HepG2 (cell line): Measurements from ENCODE around the gene MOGAT3. TPM values are rescaled to one million over a fixed set of nuclear protein-coding genes. Genes with fewer than 3 reads are reported as not detected.
A peak's percentile ranks its signal among the peaks of the same experiment; 100 is the strongest.

Experiments
- FOXJ3 ChIP-seq: sonication (generic); formaldehyde crosslinking; IDR thresholded peaks from 2 replicates; pipeline ENCODE4 v1.4.0; 2020; ENCODE audit warnings: missing genetic modification reagents, mild to moderate bottlenecking, borderline replicate concordance
- IRF2 ChIP-seq: IDR thresholded peaks from 2 replicates; pipeline ENCODE4 v1.6.1; 2018; ENCODE audit warnings: missing genetic modification reagents, missing compliant biosample characterization
- ZBTB1 ChIP-seq: sonication (generic); formaldehyde crosslinking; IDR thresholded peaks from 2 replicates; pipeline ENCODE4 v1.4.0; 2020; ENCODE audit warnings: missing genetic modification reagents, borderline replicate concordance
- ZNF337 ChIP-seq: sonication (generic); formaldehyde crosslinking; IDR thresholded peaks from 2 replicates; pipeline ENCODE4 v1.5.1; 2020; ENCODE audit warnings: missing genetic modification reagents, low read depth, mild to moderate bottlenecking, borderline replicate concordance
- ZNF678 ChIP-seq: sonication (generic); formaldehyde crosslinking; IDR thresholded peaks from 2 replicates; pipeline ENCODE4 v1.4.0; 2020; ENCODE audit warnings: mild to moderate bottlenecking, missing genetic modification reagents
- polyA plus RNA-seq, 8 experiments: library from polyadenylated mRNA; depleted of rRNA in 3 of 8; stranded (reverse) in 7 of 8; unstranded in 1 of 8; fragments of >200 nt; fragmentation: Illumina TruSeq in 4 of 8; extraction: Trizol in 4 of 8; gene quantifications; 2 replicates each; pipeline versions ENCODE4 v1.2.1 to v1.2.3, GENCODE V29; 2011 to 2016; ENCODE audit warnings: low read depth in 4 of 8, missing spikeins in 1 of 8, mixed read lengths in 1 of 8; ENCODE audit not compliant: insufficient read depth in 1 of 8
- total RNA-seq, 5 experiments: library from RNA; depleted of rRNA; stranded (reverse); fragments of >200 nt; fragmentation: Illumina TruSeq; extraction: Trizol; gene quantifications; 2 replicates each; pipeline ENCODE4 v1.2.3, GENCODE V29; 2016; ENCODE audit warnings: low read depth in 1 of 5
- TF ChIP-seq, protein P1 (sequence below): sonication (generic); formaldehyde crosslinking; IDR thresholded peaks from 2 replicates; pipeline ENCODE4 v1.8.0; 2022; ENCODE audit warnings: low read depth, missing genetic modification reagents
- TF ChIP-seq, protein P2 (sequence below): sonication (generic); formaldehyde crosslinking; IDR thresholded peaks from 2 replicates; pipeline ENCODE4 v1.4.0; 2020; ENCODE audit warnings: missing genetic modification reagents, low read depth, mild to moderate bottlenecking, borderline replicate concordance
- TF ChIP-seq, protein P3 (sequence below): sonication (generic); formaldehyde crosslinking; IDR thresholded peaks from 2 replicates; pipeline ENCODE4 v1.4.0; 2020; ENCODE audit warnings: mild to moderate bottlenecking, missing genetic modification reagents
- TF ChIP-seq, protein P4 (sequence below): sonication (generic); formaldehyde crosslinking; IDR thresholded peaks from 2 replicates; pipeline ENCODE4 v1.4.0; 2020; ENCODE audit warnings: mild to moderate bottlenecking, missing genetic modification reagents
- TF ChIP-seq, protein P5 (sequence below): sonication (generic); formaldehyde crosslinking; IDR thresholded peaks from 2 replicates; pipeline ENCODE4 v1.4.0; 2020; ENCODE audit warnings: missing genetic modification reagents
- TF ChIP-seq, protein P6 (sequence below): sonication (generic); formaldehyde crosslinking; IDR thresholded peaks from 2 replicates; pipeline ENCODE4 v1.5.0; 2020; ENCODE audit warnings: missing genetic modification reagents
- TF ChIP-seq, protein P7 (sequence below): sonication (generic); formaldehyde crosslinking; IDR thresholded peaks from 2 replicates; pipeline ENCODE4 v1.4.0; 2020; ENCODE audit warnings: missing genetic modification reagents, borderline replicate concordance

Gene MOGAT3
- total and polyA plus RNA-seq, 2 of the 13 experiments (the other 11 are each of a cell fraction or from before 2014, with no cell fraction given): 22.5 to 30.5 TPM

DNA sequence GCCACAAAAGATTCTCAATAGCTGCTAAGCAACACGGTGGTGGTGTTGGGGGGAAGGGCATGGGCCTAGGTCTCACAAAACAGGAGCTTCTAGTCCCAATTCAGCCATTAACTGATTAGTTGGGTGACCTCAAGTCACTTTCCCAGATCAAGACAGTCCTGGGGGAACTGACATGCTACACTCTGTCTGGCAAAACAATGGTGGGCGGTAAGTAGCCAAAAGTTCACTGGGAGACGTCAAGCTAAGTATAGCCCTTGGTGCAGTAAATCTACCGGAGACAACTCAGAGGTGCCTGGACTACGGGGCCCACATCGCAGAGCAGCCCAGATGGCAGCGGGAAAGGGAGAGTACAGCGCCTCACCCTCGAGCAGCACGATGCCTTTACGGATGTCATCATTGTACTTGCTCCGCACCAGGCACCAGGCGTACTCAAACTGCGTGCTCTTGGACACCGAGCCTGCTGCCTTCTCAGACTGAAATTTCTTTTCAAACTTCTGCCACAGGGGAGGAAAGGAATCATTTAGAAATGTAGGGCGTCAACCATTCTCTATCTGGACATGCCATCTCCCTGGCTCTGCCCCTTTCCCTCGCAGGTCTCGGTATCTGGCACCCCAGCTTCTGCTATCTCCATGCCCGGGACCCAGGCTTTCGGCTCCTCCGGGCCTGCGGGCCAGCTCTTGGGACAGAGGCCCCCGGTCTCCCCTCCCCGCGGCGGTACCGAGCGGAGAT, 43.0 kb upstream of the MOGAT3 start (continued):
- TF ChIP-seq, protein P1, sequence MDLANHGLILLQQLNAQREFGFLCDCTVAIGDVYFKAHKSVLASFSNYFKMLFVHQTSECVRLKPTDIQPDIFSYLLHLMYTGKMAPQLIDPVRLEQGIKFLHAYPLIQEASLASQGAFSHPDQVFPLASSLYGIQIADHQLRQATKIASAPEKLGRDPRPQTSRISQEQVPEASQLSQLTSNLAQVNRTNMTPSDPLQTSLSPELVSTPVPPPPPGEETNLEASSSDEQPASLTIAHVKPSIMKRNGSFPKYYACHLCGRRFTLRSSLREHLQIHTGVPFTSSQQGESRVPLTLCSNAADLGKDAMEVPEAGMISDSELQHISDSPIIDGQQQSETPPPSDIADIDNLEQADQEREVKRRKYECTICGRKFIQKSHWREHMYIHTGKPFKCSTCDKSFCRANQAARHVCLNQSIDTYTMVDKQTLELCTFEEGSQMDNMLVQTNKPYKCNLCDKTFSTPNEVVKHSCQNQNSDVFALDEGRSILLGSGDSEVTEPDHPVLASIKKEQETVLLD (CRISPR knock-in tag): 0 out of 2 replicates have a peak, but pooled peaks have one; percentile 25
- TF ChIP-seq, protein P2, sequence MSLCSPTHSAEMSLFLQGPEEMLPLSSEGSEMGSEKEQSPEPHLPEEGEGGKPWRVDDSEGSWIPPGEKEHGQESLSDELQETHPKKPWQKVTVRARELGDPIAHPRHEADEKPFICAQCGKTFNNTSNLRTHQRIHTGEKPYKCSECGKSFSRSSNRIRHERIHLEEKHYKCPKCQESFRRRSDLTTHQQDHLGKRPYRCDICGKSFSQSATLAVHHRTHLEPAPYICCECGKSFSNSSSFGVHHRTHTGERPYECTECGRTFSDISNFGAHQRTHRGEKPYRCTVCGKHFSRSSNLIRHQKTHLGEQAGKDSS (CRISPR knock-in tag): peak; percentile 11; the same call in 1 of the 2 replicates
- TF ChIP-seq ZBTB1 (CRISPR knock-in tag) (no peak), FOXJ3 (CRISPR knock-in tag) (no peak), IRF2 (0 out of 2 replicates have a peak, but pooled peaks have one; percentile 1), ZNF678 (CRISPR knock-in tag) (no peak), ZNF337 (CRISPR knock-in tag) (no peak)
- TF ChIP-seq, protein P3, sequence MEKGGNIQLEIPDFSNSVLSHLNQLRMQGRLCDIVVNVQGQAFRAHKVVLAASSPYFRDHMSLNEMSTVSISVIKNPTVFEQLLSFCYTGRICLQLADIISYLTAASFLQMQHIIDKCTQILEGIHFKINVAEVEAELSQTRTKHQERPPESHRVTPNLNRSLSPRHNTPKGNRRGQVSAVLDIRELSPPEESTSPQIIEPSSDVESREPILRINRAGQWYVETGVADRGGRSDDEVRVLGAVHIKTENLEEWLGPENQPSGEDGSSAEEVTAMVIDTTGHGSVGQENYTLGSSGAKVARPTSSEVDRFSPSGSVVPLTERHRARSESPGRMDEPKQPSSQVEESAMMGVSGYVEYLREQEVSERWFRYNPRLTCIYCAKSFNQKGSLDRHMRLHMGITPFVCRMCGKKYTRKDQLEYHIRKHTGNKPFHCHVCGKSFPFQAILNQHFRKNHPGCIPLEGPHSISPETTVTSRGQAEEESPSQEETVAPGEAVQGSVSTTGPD (CRISPR knock-in tag): no peak
- TF ChIP-seq, protein P4, sequence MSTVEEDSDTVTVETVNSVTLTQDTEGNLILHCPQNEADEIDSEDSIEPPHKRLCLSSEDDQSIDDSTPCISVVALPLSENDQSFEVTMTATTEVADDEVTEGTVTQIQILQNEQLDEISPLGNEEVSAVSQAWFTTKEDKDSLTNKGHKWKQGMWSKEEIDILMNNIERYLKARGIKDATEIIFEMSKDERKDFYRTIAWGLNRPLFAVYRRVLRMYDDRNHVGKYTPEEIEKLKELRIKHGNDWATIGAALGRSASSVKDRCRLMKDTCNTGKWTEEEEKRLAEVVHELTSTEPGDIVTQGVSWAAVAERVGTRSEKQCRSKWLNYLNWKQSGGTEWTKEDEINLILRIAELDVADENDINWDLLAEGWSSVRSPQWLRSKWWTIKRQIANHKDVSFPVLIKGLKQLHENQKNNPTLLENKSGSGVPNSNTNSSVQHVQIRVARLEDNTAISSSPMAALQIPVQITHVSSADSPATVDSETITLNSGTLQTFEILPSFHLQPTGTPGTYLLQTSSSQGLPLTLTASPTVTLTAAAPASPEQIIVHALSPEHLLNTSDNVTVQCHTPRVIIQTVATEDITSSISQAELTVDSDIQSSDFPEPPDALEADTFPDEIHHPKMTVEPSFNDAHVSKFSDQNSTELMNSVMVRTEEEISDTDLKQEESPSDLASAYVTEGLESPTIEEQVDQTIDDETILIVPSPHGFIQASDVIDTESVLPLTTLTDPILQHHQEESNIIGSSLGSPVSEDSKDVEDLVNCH (CRISPR knock-in tag): no peak
- TF ChIP-seq, protein P5, sequence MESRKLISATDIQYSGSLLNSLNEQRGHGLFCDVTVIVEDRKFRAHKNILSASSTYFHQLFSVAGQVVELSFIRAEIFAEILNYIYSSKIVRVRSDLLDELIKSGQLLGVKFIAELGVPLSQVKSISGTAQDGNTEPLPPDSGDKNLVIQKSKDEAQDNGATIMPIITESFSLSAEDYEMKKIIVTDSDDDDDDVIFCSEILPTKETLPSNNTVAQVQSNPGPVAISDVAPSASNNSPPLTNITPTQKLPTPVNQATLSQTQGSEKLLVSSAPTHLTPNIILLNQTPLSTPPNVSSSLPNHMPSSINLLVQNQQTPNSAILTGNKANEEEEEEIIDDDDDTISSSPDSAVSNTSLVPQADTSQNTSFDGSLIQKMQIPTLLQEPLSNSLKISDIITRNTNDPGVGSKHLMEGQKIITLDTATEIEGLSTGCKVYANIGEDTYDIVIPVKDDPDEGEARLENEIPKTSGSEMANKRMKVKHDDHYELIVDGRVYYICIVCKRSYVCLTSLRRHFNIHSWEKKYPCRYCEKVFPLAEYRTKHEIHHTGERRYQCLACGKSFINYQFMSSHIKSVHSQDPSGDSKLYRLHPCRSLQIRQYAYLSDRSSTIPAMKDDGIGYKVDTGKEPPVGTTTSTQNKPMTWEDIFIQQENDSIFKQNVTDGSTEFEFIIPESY (CRISPR knock-in tag): peak; percentile 93
- TF ChIP-seq, protein P6, sequence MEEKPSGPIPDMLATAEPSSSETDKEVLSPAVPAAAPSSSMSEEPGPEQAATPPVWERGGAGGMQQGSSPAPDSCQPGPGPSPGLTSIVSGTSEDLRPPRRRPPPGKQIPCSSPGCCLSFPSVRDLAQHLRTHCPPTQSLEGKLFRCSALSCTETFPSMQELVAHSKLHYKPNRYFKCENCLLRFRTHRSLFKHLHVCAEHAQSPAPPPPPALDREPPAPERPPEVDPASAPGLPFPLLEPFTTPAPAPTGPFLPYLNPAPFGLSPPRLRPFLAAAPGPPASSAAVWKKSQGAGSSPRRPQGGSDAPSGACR (CRISPR knock-in tag): 0 out of 2 replicates have a peak, but pooled peaks have one; percentile 15
- TF ChIP-seq, protein P7, sequence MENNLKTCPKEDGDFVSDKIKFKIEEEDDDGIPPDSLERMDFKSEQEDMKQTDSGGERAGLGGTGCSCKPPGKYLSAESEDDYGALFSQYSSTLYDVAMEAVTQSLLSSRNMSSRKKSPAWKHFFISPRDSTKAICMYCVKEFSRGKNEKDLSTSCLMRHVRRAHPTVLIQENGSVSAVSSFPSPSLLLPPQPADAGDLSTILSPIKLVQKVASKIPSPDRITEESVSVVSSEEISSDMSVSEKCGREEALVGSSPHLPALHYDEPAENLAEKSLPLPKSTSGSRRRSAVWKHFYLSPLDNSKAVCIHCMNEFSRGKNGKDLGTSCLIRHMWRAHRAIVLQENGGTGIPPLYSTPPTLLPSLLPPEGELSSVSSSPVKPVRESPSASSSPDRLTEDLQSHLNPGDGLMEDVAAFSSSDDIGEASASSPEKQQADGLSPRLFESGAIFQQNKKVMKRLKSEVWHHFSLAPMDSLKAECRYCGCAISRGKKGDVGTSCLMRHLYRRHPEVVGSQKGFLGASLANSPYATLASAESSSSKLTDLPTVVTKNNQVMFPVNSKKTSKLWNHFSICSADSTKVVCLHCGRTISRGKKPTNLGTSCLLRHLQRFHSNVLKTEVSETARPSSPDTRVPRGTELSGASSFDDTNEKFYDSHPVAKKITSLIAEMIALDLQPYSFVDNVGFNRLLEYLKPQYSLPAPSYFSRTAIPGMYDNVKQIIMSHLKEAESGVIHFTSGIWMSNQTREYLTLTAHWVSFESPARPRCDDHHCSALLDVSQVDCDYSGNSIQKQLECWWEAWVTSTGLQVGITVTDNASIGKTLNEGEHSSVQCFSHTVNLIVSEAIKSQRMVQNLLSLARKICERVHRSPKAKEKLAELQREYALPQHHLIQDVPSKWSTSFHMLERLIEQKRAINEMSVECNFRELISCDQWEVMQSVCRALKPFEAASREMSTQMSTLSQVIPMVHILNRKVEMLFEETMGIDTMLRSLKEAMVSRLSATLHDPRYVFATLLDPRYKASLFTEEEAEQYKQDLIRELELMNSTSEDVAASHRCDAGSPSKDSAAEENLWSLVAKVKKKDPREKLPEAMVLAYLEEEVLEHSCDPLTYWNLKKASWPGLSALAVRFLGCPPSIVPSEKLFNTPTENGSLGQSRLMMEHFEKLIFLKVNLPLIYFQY (CRISPR knock-in tag): 0 out of 2 replicates have a peak, but pooled peaks have one; percentile 96
